ENCODE results near the gene SIX1.

Gene SIX1

DNA sequence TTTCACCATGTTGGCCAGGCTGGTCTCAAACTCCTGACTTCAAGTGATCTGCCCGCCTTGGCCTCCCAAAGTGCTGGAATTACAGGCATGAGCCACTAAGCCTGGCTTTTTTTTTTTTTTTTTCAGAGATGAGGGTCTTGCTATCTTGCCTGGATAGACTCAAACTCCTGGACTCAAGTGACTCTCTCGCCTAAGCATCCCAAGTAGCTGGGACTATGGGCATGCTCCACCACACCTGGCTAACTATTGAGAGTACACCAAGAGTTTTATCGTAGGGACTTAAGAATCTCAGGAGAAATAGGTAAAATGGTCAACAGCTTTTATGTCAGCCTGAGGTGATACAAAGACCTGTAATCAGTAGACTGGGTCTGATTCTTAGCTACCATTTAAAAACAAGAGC is 31.2 kb upstream of the SIX1 start:
- no peak overlapping the region for H3K4me3 ChIP-seq (replicated peaks; ENCODE audit: low read depth, low read length)
- no peak for DNase-seq (ENCODE audit: extremely low read depth, low read depth)
- TF ChIP-seq, protein P1, sequence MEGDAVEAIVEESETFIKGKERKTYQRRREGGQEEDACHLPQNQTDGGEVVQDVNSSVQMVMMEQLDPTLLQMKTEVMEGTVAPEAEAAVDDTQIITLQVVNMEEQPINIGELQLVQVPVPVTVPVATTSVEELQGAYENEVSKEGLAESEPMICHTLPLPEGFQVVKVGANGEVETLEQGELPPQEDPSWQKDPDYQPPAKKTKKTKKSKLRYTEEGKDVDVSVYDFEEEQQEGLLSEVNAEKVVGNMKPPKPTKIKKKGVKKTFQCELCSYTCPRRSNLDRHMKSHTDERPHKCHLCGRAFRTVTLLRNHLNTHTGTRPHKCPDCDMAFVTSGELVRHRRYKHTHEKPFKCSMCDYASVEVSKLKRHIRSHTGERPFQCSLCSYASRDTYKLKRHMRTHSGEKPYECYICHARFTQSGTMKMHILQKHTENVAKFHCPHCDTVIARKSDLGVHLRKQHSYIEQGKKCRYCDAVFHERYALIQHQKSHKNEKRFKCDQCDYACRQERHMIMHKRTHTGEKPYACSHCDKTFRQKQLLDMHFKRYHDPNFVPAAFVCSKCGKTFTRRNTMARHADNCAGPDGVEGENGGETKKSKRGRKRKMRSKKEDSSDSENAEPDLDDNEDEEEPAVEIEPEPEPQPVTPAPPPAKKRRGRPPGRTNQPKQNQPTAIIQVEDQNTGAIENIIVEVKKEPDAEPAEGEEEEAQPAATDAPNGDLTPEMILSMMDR (IDR thresholded peaks at IDR 0.05; ENCODE audit: low read depth, low read length, missing control alignments) = no peak

DNA sequence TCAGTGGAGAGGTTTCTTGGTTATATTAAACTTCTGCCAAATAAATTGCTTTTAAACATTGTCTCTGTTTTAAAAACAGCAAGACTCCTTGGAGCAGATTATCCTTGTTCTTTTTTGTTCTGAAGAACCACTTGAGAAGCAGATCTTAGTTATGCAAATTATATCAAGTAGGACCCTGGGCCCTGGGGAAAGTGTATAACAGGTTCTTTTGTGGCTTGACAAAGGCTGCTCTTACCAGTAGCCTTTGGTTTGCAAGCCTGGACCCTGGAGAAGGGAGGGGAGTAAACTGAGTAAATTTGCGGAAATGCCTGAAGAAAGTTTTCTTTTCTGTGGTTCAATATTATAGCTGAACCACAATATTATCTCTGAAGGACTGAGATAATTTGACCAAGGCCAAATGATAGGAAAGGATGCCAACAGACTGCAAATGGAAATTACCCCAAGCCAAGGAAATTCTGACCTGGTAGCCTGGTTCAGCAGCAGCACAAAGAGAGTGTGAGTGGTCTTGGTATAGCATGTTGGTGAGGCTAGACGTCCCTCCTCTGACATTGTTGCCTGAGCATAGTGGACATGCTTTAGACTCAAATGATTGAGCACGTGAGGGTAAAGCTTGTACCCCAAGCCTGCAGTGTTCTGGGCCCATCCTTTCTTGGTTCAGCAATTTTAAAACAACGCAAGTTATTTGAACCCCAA is 30.4 kb upstream of the SIX1 start:
- no peak overlapping the region for H3K4me3 ChIP-seq (replicated peaks; ENCODE audit: low read depth, low read length)
- TF ChIP-seq, protein P1 (IDR thresholded peaks at IDR 0.05; ENCODE audit: low read depth, low read length, missing control alignments) = no peak
- no peak for DNase-seq (ENCODE audit: extremely low read depth, low read depth)

DNA sequence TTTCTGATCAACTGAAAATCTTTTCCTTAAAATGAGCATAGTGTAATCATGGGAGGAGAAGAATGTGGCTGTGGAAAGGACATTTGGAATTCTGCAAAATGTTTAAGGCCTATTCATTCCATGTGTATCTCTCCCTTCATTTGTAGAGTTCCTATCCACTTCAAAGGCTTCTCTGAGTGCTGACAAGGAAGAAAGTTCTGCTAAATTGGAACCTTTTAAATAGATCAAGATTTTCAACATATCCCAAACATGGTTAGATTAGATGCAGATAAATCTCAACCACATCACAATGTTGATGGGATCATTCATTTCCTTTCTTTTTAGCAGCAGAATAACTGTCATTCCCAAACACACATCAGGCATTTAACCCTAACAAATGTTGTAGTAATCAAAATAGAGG is 28.4 kb upstream of the SIX1 start:
- DNase-seq (ENCODE audit: extremely low read depth, low read depth) = no peak
- H3K4me3 ChIP-seq (replicated peaks; ENCODE audit: low read depth, low read length) = no peak overlapping the region
- TF ChIP-seq, protein P1 (IDR thresholded peaks at IDR 0.05; ENCODE audit: low read depth, low read length, missing control alignments) = no peak

DNA sequence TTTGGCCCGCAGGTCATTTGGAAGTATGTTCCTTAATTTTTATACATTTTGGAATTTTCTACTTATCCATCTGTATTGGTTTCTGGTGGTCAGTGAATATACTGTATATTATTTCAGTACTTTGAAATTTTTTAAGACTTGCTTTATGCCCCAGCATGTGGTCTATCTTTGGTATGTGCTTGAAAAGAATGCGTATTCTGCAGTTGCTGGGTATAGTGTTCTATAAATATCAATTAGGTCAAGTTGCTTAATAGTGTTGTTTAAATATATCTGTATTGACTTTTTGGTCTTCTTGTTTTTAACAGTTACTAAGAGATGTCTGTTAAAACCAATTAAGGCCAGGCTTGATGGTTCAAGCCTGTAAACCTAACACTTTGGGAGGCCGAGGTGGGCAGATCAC is 21.7 kb upstream of the SIX1 start:
- no peak for DNase-seq (ENCODE audit: extremely low read depth, low read depth)
- H3K4me3 ChIP-seq (replicated peaks; ENCODE audit: low read depth, low read length) = no peak overlapping the region
- TF ChIP-seq, protein P1 (IDR thresholded peaks at IDR 0.05; ENCODE audit: low read depth, low read length, missing control alignments) = no peak

DNA sequence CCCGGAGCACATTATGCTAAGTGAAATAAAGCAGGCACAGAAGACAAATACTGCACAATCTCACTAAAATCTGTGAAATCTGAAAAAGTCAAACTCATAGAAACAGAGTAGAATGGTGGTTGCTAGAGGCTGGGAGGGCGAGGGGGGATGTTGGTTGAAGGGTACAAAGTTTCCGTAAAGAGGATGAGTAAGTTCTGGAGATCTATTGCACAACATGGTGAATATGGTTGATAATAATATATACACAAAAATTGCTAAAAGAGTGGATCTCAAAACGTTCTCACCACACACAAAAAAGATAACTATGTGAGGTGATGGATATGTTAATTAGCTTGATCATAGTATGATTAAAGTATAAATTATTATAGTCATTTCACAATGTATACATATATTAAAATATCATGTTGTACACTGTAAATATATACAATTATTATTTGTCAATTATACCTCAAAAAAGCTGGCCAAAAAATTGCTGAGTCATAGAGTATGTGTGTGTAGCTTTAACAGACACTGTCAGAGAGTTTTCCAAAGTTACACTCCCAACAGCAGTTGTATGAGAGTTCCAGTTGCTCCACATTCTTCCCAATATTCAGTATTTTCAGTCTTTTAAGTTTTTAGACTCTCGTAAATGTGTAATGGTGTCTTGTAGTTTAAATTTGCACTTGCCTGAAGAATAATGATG is 19.3 kb upstream of the SIX1 start:
- TF ChIP-seq, protein P1 (IDR thresholded peaks at IDR 0.05; ENCODE audit: low read depth, low read length, missing control alignments) = no peak
- no peak overlapping the region for H3K4me3 ChIP-seq (replicated peaks; ENCODE audit: low read depth, low read length)
- DNase-seq (ENCODE audit: extremely low read depth, low read depth) = no peak

DNA sequence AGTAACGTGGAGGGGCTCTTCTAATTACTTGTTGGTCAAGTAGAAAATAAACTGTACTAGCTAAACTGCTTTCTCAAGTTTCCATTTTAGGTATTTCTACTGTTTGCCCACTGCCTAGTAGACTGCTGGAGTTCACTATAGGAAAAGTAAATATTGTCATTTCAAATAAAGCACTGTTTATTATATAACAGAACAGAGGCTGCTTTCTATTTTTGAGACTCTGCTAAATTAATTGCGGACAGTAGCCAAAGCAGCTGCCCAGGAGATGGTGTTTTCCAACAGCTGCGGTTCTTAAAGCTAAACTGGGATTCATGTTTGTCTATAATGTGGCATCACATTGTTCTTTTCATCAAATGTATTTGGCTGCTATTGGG is 15.9 kb upstream of the SIX1 start:
- H3K4me3 ChIP-seq (replicated peaks; ENCODE audit: low read depth, low read length) = no peak overlapping the region

More for the DNA sequence above, 15.9 kb upstream of the SIX1 start:
- TF ChIP-seq, protein P1 (IDR thresholded peaks at IDR 0.05; ENCODE audit: low read depth, low read length, missing control alignments) = no peak
- DNase-seq (ENCODE audit: extremely low read depth, low read depth) = no peak
